Measurements from ENCODE around the gene NUTM2D. TPM values are rescaled to one million over a fixed set of nuclear protein-coding genes. Genes with fewer than 3 reads are reported as not detected.
"Not testable (repeated sequence)": the region's sequence is repeated elsewhere in the genome, so short reads cannot be mapped to it uniquely, and the experiment has no call there.

NUTM2D gene
- total and polyA plus RNA-seq, 10 of the 15 experiments (the other 5 are each of a cell fraction or from before 2014, with no cell fraction given), result 0.15 to 1.6 (median 1.1) TPM; not detected in 2

DNA sequence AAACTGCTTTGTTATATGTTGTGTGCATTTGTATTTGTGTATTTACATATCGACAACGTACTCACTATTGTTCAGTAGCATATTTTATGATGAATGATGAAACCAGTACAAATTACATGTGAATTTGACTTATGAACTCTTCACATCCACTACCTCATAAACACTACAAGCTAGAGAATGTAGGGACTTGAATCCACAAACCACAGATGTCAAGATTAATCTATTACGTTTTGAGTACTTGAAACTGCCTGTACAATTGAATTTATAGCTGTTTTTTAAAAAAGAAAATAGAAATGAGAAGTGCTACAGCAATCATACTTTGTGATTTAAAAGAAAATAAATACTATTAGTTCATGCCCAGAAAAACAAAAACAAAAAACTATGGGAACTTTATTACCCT is 4.7 kb upstream of the NUTM2D start:
- in situ Hi-C loops (cut with MboI); H3K27me3 ChIP-seq (replicated peaks in 1 of 2; ENCODE audit: control insufficient read depth in 2 of 2, insufficient read depth in 2 of 2, low read length in 1 of 2); H3K4me3 ChIP-seq; ATAC-seq; H2AFZ ChIP-seq (ENCODE audit: control insufficient read depth, low read depth, low read length); H3K36me3 ChIP-seq (ENCODE audit: control insufficient read depth in 2 of 2, insufficient read depth in 2 of 2, low read length in 1 of 2); H3K9ac ChIP-seq (ENCODE audit: control insufficient read depth, insufficient read depth, low read length); POLR2A ChIA-PET; H3K79me2 ChIP-seq (ENCODE audit: control insufficient read depth, insufficient read depth, low read length); BruUV-seq (replicated peaks); CTCF ChIA-PET; H3K4me1 ChIP-seq (ENCODE audit: control insufficient read depth, insufficient read depth, low read length); SMC1A ChIA-PET (ENCODE audit: uncharacterized antibody, unreplicated experiment); FAIRE-seq; H3K27ac ChIP-seq (ENCODE audit: control insufficient read depth, insufficient read depth); H3K4me2 ChIP-seq (ENCODE audit: control insufficient read depth, insufficient read depth); H4K20me1 ChIP-seq (ENCODE audit: control insufficient read depth, insufficient read depth); DNase-seq (ENCODE audit: low read depth, low spot score); H3K9me3 ChIP-seq (replicated peaks; ENCODE audit: control insufficient read depth, insufficient read depth, low read length); RAD21 ChIA-PET (ENCODE audit: unreplicated experiment); intact Hi-C loops (cut with micrococcal nuclease; ENCODE audit: unreplicated experiment): not testable (repeated sequence)
- 83% methylated on average over 3 of the region's 3 CpGs for whole genome bisulfite sequencing (ENCODE audit: insufficient coverage, insufficient replicate concordance, low lambda C conversion rate, missing lambda C conversion rate)

DNA sequence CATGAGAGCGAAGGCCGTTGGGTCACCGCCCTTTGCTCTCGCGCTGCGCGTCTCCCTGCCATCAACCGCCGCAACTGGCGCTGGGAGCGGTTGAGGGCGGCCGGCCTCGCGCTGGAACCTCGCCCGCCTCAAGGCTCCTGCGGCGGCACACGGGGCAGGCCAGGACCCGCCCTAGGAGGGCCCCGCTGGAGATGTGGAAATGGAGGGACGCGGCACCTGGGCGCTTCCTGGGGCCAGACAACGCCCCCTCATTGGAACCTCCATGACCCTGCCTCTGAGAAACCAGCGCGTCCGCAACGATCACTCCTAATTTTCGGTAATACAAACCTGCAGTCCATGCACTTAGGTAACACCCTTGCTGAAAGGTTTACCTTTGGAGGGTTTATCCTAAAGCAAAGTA is 2.4 kb upstream of the NUTM2D start:
- H3K27me3 ChIP-seq (replicated peaks in 1 of 2; ENCODE audit: control insufficient read depth in 2 of 2, insufficient read depth in 2 of 2, low read length in 1 of 2); H3K9me3 ChIP-seq (replicated peaks; ENCODE audit: control insufficient read depth, insufficient read depth, low read length); H3K27ac ChIP-seq (ENCODE audit: control insufficient read depth, insufficient read depth); in situ Hi-C loops (cut with MboI); H4K20me1 ChIP-seq (ENCODE audit: control insufficient read depth, insufficient read depth); FAIRE-seq; H3K4me1 ChIP-seq (ENCODE audit: control insufficient read depth, insufficient read depth, low read length); RAD21 ChIA-PET (ENCODE audit: unreplicated experiment); SMC1A ChIA-PET (ENCODE audit: uncharacterized antibody, unreplicated experiment); intact Hi-C loops (cut with micrococcal nuclease; ENCODE audit: unreplicated experiment); CTCF ChIA-PET; H2AFZ ChIP-seq (ENCODE audit: control insufficient read depth, low read depth, low read length); H3K36me3 ChIP-seq (ENCODE audit: control insufficient read depth in 2 of 2, insufficient read depth in 2 of 2, low read length in 1 of 2); H3K9ac ChIP-seq (ENCODE audit: control insufficient read depth, insufficient read depth, low read length); H3K4me3 ChIP-seq; H3K79me2 ChIP-seq (ENCODE audit: control insufficient read depth, insufficient read depth, low read length); DNase-seq (ENCODE audit: low read depth, low spot score); BruUV-seq (replicated peaks); ATAC-seq; H3K4me2 ChIP-seq (ENCODE audit: control insufficient read depth, insufficient read depth); POLR2A ChIA-PET: not testable (repeated sequence)
- WGBS (ENCODE audit: insufficient coverage, insufficient replicate concordance, low lambda C conversion rate, missing lambda C conversion rate), result 88% methylated on average over 11 of the region's 31 CpGs

DNA sequence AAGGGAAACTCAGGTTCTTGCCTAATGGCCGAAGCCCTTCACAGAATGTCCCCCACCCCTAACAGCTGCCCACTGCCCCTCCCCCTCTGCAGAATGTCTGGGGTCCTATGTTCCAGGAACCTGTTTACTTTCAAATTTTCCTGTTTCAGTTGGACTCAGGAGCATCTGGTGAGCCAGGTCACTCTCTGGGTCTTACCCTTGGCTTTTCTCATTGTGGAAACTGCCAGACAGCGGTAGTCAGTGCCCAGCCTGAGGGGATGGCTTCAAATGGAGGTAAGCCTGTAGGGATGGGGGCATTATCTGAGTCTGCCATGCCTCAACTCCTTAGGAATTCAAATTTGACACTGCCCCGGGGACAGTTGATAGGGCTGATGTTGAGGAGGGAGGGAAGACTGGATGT is 615 bp downstream of the NUTM2D start:
- SMC1A ChIA-PET (ENCODE audit: uncharacterized antibody, unreplicated experiment); H3K4me3 ChIP-seq; H3K4me1 ChIP-seq (ENCODE audit: control insufficient read depth, insufficient read depth, low read length); H3K79me2 ChIP-seq (ENCODE audit: control insufficient read depth, insufficient read depth, low read length); POLR2A ChIA-PET; H3K9me3 ChIP-seq (replicated peaks; ENCODE audit: control insufficient read depth, insufficient read depth, low read length); in situ Hi-C loops (cut with MboI); DNase-seq (ENCODE audit: low read depth, low spot score); H3K27me3 ChIP-seq (replicated peaks in 1 of 2; ENCODE audit: control insufficient read depth in 2 of 2, insufficient read depth in 2 of 2, low read length in 1 of 2); H3K27ac ChIP-seq (ENCODE audit: control insufficient read depth, insufficient read depth); ATAC-seq; CTCF ChIA-PET; intact Hi-C loops (cut with micrococcal nuclease; ENCODE audit: unreplicated experiment); FAIRE-seq; H2AFZ ChIP-seq (ENCODE audit: control insufficient read depth, low read depth, low read length); BruUV-seq (replicated peaks); RAD21 ChIA-PET (ENCODE audit: unreplicated experiment); H3K9ac ChIP-seq (ENCODE audit: control insufficient read depth, insufficient read depth, low read length); H3K4me2 ChIP-seq (ENCODE audit: control insufficient read depth, insufficient read depth); H4K20me1 ChIP-seq (ENCODE audit: control insufficient read depth, insufficient read depth); H3K36me3 ChIP-seq (ENCODE audit: control insufficient read depth in 2 of 2, insufficient read depth in 2 of 2, low read length in 1 of 2): not testable (repeated sequence)
- WGBS (ENCODE audit: insufficient coverage, insufficient replicate concordance, low lambda C conversion rate, missing lambda C conversion rate), result 62% methylated on average over 1 of the region's 3 CpGs

DNA sequence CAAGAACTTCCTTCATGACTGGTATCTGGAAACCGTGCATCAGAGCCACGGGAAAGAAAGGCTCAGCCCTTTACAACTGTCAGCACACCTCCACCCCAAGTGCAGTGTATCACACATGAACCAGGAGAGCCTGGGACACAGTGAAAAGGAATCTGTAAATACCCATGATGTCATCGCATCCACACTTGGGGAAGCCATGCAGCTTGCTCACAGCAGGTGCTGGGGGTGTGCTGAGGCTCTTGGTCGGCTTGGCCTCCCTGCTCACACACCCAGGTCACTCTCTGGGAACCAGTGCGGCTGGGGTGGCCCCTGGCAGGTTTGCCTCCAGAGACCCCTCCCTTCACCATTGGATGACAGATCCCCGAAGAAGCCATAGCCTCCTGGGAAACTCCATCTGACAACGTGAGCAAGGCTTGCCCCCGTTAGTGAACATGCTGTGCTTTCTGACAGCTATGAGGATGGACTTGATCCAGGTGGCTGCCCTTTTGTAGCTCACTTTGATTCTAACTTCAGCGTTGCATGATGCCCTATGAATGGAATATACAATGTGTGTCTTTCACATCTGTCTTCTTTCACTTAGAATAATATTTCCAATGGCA is 12.1 kb downstream of the NUTM2D start:
- H3K36me3 ChIP-seq (ENCODE audit: control insufficient read depth in 2 of 2, insufficient read depth in 2 of 2, low read length in 1 of 2); in situ Hi-C loops (cut with MboI); ATAC-seq; H3K4me2 ChIP-seq (ENCODE audit: control insufficient read depth, insufficient read depth); H3K4me3 ChIP-seq; SMC1A ChIA-PET (ENCODE audit: uncharacterized antibody, unreplicated experiment); intact Hi-C loops (cut with micrococcal nuclease; ENCODE audit: unreplicated experiment); FAIRE-seq; H4K20me1 ChIP-seq (ENCODE audit: control insufficient read depth, insufficient read depth); BruUV-seq (replicated peaks); DNase-seq (ENCODE audit: low read depth, low spot score); RAD21 ChIA-PET (ENCODE audit: unreplicated experiment); H2AFZ ChIP-seq (ENCODE audit: control insufficient read depth, low read depth, low read length); H3K4me1 ChIP-seq (ENCODE audit: control insufficient read depth, insufficient read depth, low read length); H3K9ac ChIP-seq (ENCODE audit: control insufficient read depth, insufficient read depth, low read length); H3K9me3 ChIP-seq (replicated peaks; ENCODE audit: control insufficient read depth, insufficient read depth, low read length); CTCF ChIA-PET; H3K27ac ChIP-seq (ENCODE audit: control insufficient read depth, insufficient read depth); H3K27me3 ChIP-seq (replicated peaks in 1 of 2; ENCODE audit: control insufficient read depth in 2 of 2, insufficient read depth in 2 of 2, low read length in 1 of 2); H3K79me2 ChIP-seq (ENCODE audit: control insufficient read depth, insufficient read depth, low read length); POLR2A ChIA-PET: not testable (repeated sequence)
- 61% methylated on average over 6 of the region's 9 CpGs for WGBS (ENCODE audit: insufficient coverage, insufficient replicate concordance, low lambda C conversion rate, missing lambda C conversion rate)

All from GM12878 (cell line).